ENCODE data around the gene LDB3.

Gene LDB3

DNA sequence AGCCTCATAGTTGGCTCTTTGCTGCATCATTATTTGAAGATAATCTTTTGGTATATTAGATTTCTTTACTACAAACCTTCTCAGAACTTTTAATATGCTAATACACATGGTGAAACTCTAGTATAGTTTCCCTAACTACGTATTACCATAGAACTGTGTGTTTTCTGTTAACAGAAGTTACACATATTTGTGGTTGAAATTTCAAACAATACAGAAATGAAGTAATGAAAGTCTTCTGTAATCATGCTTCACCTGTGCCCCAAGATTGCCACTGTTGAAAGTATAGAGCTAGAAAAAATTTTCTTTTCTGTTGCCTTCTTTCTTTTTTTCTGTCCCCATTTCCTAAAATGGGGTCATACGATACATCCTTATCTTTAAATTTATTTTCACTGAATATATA, 97.2 kb downstream of the LDB3 start:
- no peaks in the 10 kb centered on the region for H3K9me3 ChIP-seq (ENCODE audit: control insufficient read depth in 5 of 5, low read length in 5 of 5)
- peaks cover 0 to 17% (median 10%) of the 10 kb centered on the region in 5 donors for H3K4me1 ChIP-seq (ENCODE audit: control insufficient read depth in 5 of 5, insufficient read depth in 5 of 5, low read length in 5 of 5)
- H3K36me3 ChIP-seq (ENCODE audit: control insufficient read depth in 5 of 5, insufficient read depth in 5 of 5, low read length in 5 of 5): no peaks in the 10 kb centered on the region
- no peak overlapping the region for H3K4me3 ChIP-seq (ENCODE audit: low read depth in 1 of 5, low read length in 5 of 5)
- H3K27me3 ChIP-seq (ENCODE audit: control insufficient read depth in 5 of 5, insufficient read depth in 4 of 5, low read length in 5 of 5): peaks cover 0 to 2% (median 0%) of the 10 kb centered on the region in 5 donors
- H3K9ac ChIP-seq (ENCODE audit: low read length in 5 of 5): no peak overlapping the region
- H3K27ac ChIP-seq (ENCODE audit: low read depth, low read length): no peak overlapping the region

DNA sequence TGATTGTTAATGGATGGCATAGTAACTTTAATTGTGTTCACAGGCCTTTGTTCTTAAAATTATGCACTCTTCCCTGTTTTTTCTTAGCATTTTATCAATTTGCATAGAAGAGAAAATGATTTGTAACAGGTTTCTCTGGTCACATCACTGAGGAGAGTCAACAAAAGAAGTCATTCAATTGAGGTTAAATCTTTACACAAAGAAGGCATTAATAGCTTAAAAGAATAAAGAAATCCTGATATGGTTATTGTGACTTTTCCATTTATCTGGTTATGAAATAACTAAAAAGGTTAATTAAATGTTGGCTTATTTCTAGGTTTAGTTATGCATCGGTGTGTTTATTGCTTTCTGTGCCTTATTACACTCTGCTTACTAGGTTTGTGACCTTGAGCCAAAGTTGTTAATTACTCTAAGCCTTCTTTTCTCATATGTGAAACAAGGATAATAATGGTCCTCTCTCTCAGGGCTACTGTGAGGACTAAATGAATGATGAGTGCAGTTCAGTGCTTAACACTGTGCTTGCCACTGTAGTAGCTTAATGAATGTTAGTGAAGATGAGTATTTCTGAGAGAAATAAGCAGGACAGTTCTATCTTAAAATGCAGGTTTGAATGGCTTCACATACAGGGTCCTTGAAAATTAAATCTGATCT, 100.2 kb downstream of the LDB3 start:
- H3K4me3 ChIP-seq (ENCODE audit: low read depth in 1 of 5, low read length in 5 of 5): no peak overlapping the region
- H3K36me3 ChIP-seq (ENCODE audit: control insufficient read depth in 5 of 5, insufficient read depth in 5 of 5, low read length in 5 of 5): no peaks in the 10 kb centered on the region
- H3K9ac ChIP-seq (ENCODE audit: low read length in 5 of 5): no peak overlapping the region
- H3K27ac ChIP-seq (ENCODE audit: low read depth, low read length): no peak overlapping the region
- H3K9me3 ChIP-seq (ENCODE audit: control insufficient read depth in 5 of 5, low read length in 5 of 5): no peaks in the 10 kb centered on the region
- peaks cover 0 to 13% (median 10%) of the 10 kb centered on the region in 5 donors for H3K4me1 ChIP-seq (ENCODE audit: control insufficient read depth in 5 of 5, insufficient read depth in 5 of 5, low read length in 5 of 5)
- H3K27me3 ChIP-seq (ENCODE audit: control insufficient read depth in 5 of 5, insufficient read depth in 4 of 5, low read length in 5 of 5): no peaks in the 10 kb centered on the region

DNA sequence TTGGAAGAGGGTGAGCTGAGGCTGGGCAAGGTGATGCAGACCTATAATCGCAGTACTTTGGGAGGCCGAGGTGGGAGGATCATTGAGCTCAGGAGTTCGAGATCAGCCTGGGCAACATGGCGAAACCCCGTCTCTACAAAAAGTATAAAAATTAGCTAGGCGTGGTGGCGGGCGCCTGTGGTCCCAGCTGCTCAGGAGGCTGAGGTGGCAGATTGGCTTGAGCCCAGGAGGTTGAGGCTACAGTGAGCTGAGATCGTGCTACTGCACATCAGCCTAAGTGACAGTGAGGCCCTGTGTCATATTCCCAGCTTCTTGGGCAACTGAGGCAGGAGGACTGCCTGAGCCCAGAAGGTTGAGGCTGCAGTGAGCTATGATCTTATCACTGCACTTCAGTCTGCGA, 101.7 kb downstream of the LDB3 start:
- H3K4me3 ChIP-seq (ENCODE audit: low read depth in 1 of 5, low read length in 5 of 5): no peak overlapping the region
- no peaks in the 10 kb centered on the region for H3K27me3 ChIP-seq (ENCODE audit: control insufficient read depth in 5 of 5, insufficient read depth in 4 of 5, low read length in 5 of 5)
- H3K36me3 ChIP-seq (ENCODE audit: control insufficient read depth in 5 of 5, insufficient read depth in 5 of 5, low read length in 5 of 5): no peaks in the 10 kb centered on the region
- peaks cover 0 to 13% (median 10%) of the 10 kb centered on the region in 5 donors for H3K4me1 ChIP-seq (ENCODE audit: control insufficient read depth in 5 of 5, insufficient read depth in 5 of 5, low read length in 5 of 5)
- H3K27ac ChIP-seq (ENCODE audit: low read depth, low read length): no peak overlapping the region
- no peaks in the 10 kb centered on the region for H3K9me3 ChIP-seq (ENCODE audit: control insufficient read depth in 5 of 5, low read length in 5 of 5)
- H3K9ac ChIP-seq (ENCODE audit: low read length in 5 of 5): no peak overlapping the region

DNA sequence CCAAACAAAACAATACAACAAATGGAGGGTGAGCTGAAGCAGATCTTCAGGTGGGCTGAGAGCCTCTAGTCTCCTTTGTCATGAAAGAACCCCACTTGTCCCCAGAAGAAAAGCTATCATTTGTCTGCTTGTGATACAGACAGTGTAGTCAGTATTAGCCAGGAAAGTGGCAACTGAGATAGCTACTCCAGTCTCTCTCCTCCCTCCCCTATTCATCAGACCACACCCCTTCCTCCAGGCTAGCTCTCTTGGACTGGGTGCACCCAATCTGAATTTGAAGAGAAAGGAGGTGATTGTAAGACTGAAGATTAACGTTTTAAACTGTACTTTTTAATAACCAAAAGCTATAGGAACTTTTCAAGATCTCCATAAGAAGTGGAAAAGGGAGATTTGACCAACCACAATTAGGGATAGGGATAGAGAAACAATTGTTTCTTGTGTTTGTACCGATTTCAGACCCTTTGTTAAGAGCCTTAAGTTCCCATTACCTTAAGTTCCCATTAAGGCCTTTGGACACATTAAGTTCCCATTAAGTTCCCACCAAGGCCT, 102.2 kb downstream of the LDB3 start:
- no peak overlapping the region for H3K4me3 ChIP-seq (ENCODE audit: low read depth in 1 of 5, low read length in 5 of 5)
- no peaks in the 10 kb centered on the region for H3K9me3 ChIP-seq (ENCODE audit: control insufficient read depth in 5 of 5, low read length in 5 of 5)
- no peak overlapping the region for H3K27ac ChIP-seq (ENCODE audit: low read depth, low read length)
- H3K27me3 ChIP-seq (ENCODE audit: control insufficient read depth in 5 of 5, insufficient read depth in 4 of 5, low read length in 5 of 5): no peaks in the 10 kb centered on the region
- H3K4me1 ChIP-seq (ENCODE audit: control insufficient read depth in 5 of 5, insufficient read depth in 5 of 5, low read length in 5 of 5): peaks cover 0 to 17% (median 10%) of the 10 kb centered on the region in 5 donors
- no peaks in the 10 kb centered on the region for H3K36me3 ChIP-seq (ENCODE audit: control insufficient read depth in 5 of 5, insufficient read depth in 5 of 5, low read length in 5 of 5)
- no peak overlapping the region for H3K9ac ChIP-seq (ENCODE audit: low read length in 5 of 5)

DNA sequence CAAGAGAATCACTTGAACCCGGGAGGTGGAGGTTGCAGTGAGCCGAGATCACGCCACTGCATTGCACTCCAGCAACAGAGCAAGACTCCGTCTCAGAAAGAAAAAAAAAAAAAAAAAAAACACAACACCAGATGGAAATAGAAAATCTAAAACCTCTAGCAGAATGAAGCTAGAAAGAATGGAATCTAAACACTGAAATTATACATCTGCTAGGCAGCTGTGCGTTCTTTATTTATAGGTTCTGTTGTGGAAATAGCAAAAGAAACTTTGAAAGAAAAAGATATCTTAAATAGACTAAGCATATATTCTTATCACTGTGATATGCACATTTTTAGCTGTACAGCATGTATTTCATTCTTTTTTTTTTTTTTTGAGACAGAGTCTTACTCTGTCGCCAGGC, 105.2 kb downstream of the LDB3 start:
- Histone ChIP-seq H3K27ac (ENCODE audit: low read depth, low read length) (no peak overlapping the region), H3K9ac (ENCODE audit: low read length in 5 of 5) (no peak overlapping the region), H3K9me3 (ENCODE audit: control insufficient read depth in 5 of 5, low read length in 5 of 5) (no peaks in the 10 kb centered on the region), H3K4me1 (ENCODE audit: control insufficient read depth in 5 of 5, insufficient read depth in 5 of 5, low read length in 5 of 5) (peaks cover 0 to 15% (median 10%) of the 10 kb centered on the region in 5 donors), H3K27me3 (ENCODE audit: control insufficient read depth in 5 of 5, insufficient read depth in 4 of 5, low read length in 5 of 5) (no peaks in the 10 kb centered on the region), H3K36me3 (ENCODE audit: control insufficient read depth in 5 of 5, insufficient read depth in 5 of 5, low read length in 5 of 5) (no peaks in the 10 kb centered on the region), H3K4me3 (ENCODE audit: low read depth in 1 of 5, low read length in 5 of 5) (no peak overlapping the region)

DNA sequence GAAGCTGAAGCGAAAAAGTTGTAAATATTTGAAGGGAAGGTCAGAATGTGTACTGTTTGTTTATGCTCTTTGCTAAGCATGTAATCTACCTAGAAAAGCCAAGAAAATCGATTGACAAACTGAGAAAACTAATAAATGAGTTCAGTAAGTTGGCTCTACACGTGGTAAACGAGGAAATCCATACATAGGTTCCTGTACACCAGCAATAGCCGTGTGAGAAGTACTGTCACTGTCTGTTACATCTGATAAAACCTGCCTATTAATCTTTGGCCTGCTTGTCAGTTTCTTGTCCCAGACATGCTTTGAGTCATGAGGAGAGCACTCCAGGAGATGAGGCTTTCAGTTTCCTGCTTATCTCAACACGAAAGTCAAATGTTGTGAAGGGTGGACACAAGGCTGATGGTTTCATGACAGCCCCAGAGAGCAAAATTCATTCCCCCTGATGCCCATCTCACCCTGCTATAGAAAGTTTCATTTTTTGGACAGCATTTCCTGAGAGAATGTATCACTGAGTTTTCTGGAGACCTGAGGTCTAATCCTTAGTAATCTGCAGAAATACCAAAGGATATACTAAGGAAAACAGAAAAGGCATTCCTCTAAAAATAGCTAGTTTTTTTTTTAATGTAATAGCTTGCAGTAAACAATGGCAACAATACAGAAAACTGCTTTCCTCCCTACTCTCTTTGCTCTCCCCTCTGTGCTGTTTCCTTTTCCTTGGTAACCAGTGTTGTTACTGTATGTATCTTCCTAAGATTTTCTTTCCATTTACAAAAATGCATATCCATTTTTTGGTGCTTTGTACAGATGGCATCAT, 107.0 kb downstream of the LDB3 start:
- H3K9me3 ChIP-seq (ENCODE audit: control insufficient read depth in 5 of 5, low read length in 5 of 5): peaks cover 0 to 4% (median 0%) of the 10 kb centered on the region in 5 donors
- H3K9ac ChIP-seq (ENCODE audit: low read length in 5 of 5): no peak overlapping the region
- H3K4me1 ChIP-seq (ENCODE audit: control insufficient read depth in 5 of 5, insufficient read depth in 5 of 5, low read length in 5 of 5): peaks cover 0 to 12% (median 2%) of the 10 kb centered on the region in 5 donors
- H3K27ac ChIP-seq (ENCODE audit: low read depth, low read length): no peak overlapping the region
- H3K27me3 ChIP-seq (ENCODE audit: control insufficient read depth in 5 of 5, insufficient read depth in 4 of 5, low read length in 5 of 5): no peaks in the 10 kb centered on the region
- no peaks in the 10 kb centered on the region for H3K36me3 ChIP-seq (ENCODE audit: control insufficient read depth in 5 of 5, insufficient read depth in 5 of 5, low read length in 5 of 5)
- H3K4me3 ChIP-seq (ENCODE audit: low read depth in 1 of 5, low read length in 5 of 5): no peak overlapping the region

DNA sequence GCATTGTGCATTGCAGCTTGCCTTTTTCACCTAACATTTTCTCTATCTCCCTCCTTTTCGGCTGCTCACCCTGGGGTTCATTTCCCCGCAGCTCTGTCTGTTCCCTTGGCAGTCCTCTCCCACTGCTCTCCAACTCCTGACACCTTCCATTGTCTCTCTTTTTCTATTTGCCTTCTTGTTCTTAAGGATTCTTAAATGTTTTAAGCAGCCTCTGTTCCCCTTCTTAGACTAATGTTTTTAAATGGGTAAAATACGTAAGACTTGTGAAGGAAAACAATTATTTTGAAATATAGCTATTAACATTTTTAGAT, 107.5 kb downstream of the LDB3 start:
- Histone ChIP-seq H3K36me3 (ENCODE audit: control insufficient read depth in 5 of 5, insufficient read depth in 5 of 5, low read length in 5 of 5) (no peaks in the 10 kb centered on the region), H3K9ac (ENCODE audit: low read length in 5 of 5) (no peak overlapping the region), H3K4me1 (ENCODE audit: control insufficient read depth in 5 of 5, insufficient read depth in 5 of 5, low read length in 5 of 5) (peaks cover 0 to 12% (median 2%) of the 10 kb centered on the region in 5 donors), H3K27ac (ENCODE audit: low read depth, low read length) (no peak overlapping the region), H3K27me3 (ENCODE audit: control insufficient read depth in 5 of 5, insufficient read depth in 4 of 5, low read length in 5 of 5) (no peaks in the 10 kb centered on the region), H3K9me3 (ENCODE audit: control insufficient read depth in 5 of 5, low read length in 5 of 5) (peaks cover 0 to 4% (median 0%) of the 10 kb centered on the region in 5 donors), H3K4me3 (ENCODE audit: low read depth in 1 of 5, low read length in 5 of 5) (no peak overlapping the region)

DNA sequence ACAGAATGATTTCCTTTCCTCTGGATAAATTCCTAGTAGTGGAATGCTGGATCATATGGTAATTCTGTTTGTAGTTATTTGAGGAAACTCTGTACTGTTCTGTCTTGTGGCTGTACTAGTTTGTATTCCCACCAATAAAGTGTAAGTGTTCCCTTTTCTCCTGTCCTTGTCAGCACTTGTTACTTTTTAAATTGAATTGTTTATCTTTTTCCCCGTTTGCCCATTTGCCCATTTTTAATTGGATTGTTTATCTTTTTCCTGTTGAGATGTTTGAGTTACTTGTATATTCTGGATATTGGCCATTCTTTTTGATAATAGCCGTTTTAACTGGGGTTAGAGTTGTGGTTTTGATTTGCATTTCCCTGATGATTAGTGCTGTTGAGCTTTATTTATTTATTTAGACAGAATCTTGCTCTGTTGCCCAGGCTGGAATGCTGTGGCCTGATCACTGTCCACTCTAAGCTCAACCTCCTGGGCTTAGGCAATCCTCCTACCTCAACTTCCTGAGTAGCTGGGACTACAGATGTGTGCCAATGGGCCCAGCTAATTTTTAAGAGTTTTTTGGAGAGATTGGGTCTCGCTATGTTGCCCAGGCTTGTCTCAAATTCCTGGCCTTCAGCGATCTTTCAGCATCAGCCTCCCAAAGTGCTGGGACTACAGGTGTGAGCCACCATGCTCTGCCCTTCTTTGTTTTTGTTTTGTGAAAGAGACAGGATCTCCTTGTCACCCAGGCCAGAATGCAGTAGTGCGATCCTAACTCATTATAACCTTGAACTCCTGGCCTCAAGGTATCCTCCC, 111.1 kb downstream of the LDB3 start:
- peaks cover 0 to 18% (median 7%) of the 10 kb centered on the region in 5 donors for H3K4me1 ChIP-seq (ENCODE audit: control insufficient read depth in 5 of 5, insufficient read depth in 5 of 5, low read length in 5 of 5)
- no peak overlapping the region for H3K27ac ChIP-seq (ENCODE audit: low read depth, low read length)
- peaks cover 0 to 4% (median 0%) of the 10 kb centered on the region in 5 donors for H3K9me3 ChIP-seq (ENCODE audit: control insufficient read depth in 5 of 5, low read length in 5 of 5)

DNA sequence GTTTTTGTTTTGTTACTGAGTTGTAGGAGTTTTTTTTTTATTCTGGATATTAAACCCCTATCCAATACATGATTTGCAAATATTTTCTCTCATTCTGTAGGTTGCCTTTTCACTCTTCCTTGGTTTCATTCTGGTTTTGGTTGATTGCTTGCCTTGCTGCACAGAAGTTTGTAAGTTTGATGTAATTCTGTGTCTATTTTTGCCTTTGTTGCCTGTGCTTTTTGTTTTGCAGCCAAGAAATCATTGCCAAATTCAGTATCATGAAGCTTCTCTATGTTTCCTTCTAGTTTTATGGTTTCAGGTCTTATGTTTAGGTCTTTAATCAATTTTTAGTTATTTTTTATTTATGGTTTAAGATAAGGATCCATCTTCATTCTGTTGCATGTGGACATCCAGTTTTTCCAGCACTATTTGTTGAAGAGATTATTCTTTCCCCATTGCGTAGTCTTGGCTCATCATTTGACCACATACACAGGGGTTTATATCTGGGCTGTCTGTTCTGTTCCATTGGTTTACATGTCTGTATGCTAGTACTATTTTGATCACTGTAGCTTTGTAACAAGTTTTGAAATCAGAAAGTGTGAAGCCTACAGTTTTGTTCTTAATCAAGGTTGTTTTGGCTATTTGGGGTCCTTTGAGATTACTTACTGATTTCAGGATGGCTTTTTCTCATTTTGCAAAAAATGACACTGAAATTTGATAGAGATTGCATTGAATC, 114.5 kb downstream of the LDB3 start:
- Histone ChIP-seq H3K27ac (ENCODE audit: low read depth, low read length) (no peak overlapping the region), H3K4me1 (ENCODE audit: control insufficient read depth in 5 of 5, insufficient read depth in 5 of 5, low read length in 5 of 5) (peaks cover 0 to 27% (median 8%) of the 10 kb centered on the region in 5 donors), H3K9ac (ENCODE audit: low read length in 5 of 5) (no peak overlapping the region), H3K9me3 (ENCODE audit: control insufficient read depth in 5 of 5, low read length in 5 of 5) (peaks cover 0 to 8% (median 0%) of the 10 kb centered on the region in 5 donors), H3K27me3 (ENCODE audit: control insufficient read depth in 5 of 5, insufficient read depth in 4 of 5, low read length in 5 of 5) (no peaks in the 10 kb centered on the region), H3K36me3 (ENCODE audit: control insufficient read depth in 5 of 5, insufficient read depth in 5 of 5, low read length in 5 of 5) (no peaks in the 10 kb centered on the region), H3K4me3 (ENCODE audit: low read depth in 1 of 5, low read length in 5 of 5) (no peak overlapping the region)

More for the DNA sequence above, 111.1 kb downstream of the LDB3 start:
- no peak overlapping the region for H3K4me3 ChIP-seq (ENCODE audit: low read depth in 1 of 5, low read length in 5 of 5)
- no peaks in the 10 kb centered on the region for H3K36me3 ChIP-seq (ENCODE audit: control insufficient read depth in 5 of 5, insufficient read depth in 5 of 5, low read length in 5 of 5)
- no peaks in the 10 kb centered on the region for H3K27me3 ChIP-seq (ENCODE audit: control insufficient read depth in 5 of 5, insufficient read depth in 4 of 5, low read length in 5 of 5)
- no peak overlapping the region for H3K9ac ChIP-seq (ENCODE audit: low read length in 5 of 5)

Measured in subcutaneous abdominal adipose tissue (tissue), 5 donors.